GM20431 (cell line): ENCODE measurements around the gene GLRA3.
"Not testable (repeated sequence)": the region's sequence is repeated elsewhere in the genome, so short reads cannot be mapped to it uniquely, and the experiment has no call there.

ENCODE experiments used
- in situ Hi-C: fragments of 300-500 bp; cut with MseI, MboI; formaldehyde crosslinking; loops from one replicate; pipeline ENCODE4 v1.15.0; 2020; ENCODE audit warnings: low sequenced_read_pairs; ENCODE audit not compliant: unreplicated experiment

The GLRA3 gene

GRCh38 chr4:174717828-174718227 lies 111.2 kb downstream of the GLRA3 start:
- in situ Hi-C loops: loop anchor here (25.0 kb wide), 1 partner anchor 356 kb away; no protein-coding TSS in a partner anchor

GRCh38 chr4:174716986-174717770 lies 111.9 kb downstream of the GLRA3 start:
- in situ Hi-C loops: loop anchor here (25.0 kb wide), 1 partner anchor 355 kb away; no protein-coding TSS in a partner anchor

DNA sequence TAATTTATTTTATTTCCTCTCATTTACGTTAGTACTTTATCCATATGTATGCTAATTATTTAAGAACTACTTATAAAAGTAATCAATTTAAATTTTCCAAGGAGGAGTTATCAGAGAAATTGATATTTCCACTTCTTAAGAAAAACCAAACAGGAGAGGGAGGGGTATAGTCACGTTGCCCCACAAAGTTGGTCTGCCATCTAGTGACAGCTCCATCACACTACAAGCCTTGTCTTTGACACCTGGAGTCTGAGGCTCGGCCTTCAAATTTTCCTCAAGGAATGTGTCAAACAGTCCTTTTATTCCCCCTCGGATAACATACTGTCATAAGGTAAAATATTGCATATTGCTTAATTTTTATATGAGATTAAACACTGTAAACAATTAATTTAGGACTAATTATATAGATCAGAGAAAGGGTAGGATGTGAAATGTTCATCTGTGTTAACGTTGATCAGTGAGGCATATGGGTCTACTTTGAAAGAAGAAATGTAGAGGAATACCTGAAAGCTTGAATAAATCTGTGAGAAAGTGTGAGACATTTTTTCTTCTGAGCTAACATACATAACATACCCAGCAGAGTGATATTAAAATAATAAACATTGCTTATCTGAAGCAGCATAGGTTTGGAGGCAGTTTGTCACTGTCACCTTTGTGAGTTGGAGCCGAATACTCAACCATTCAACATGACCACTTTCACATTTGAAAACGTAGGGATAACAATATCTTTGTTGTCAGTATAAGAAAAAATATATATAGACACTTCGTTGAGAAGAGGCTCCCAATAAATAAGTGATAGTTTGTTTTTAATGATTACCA lies 114.4 kb downstream of the GLRA3 start:
- in situ Hi-C loops: loop anchor here (25.0 kb wide), 1 partner anchor 352 kb away; no protein-coding TSS in a partner anchor

DNA sequence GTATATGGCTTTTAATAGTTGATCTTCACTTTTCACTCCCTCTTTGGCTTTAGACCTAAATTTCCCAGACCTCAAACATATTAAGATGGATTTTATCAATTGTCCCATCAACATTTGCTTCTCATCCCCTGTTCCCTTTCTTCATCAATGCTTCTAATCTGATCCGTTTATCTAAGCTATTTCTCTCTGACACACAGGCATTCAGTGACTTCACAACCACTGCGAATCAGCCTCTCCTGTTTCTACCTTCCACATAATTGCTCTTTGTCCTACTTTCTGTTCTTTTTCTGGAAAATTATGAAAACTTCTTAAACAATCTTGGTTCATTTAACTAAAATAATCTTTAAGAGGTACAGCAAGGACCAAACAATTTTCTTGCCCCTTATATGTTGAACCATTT lies 115.2 kb downstream of the GLRA3 start:
- in situ Hi-C loops: loop anchor here (25.0 kb wide), 1 partner anchor 352 kb away; no protein-coding TSS in a partner anchor

DNA sequence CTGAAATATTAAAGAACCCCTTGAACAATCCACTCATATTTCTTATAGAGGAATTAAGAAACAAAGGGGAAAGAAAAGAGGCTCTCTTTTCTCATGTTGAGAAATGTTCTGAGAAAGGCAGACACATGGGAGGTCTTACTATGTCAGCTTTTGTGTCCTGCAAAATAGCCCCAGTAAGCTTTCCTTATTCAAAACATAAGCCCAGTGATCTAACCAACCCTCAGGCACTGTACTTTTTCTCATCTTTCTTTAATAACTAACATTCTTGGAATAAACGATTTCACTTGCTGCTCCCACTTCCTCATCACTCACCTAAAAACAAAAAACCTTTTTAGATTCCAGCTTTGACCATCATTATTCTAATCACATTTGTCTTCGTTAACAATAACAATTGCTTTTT lies 115.9 kb downstream of the GLRA3 start:
- in situ Hi-C loops: loop anchor here (25.0 kb wide), 1 partner anchor 351 kb away; no protein-coding TSS in a partner anchor

GRCh38 chr4:174709526-174709925 lies 119.5 kb downstream of the GLRA3 start:
- in situ Hi-C loops: loop anchor here (25.0 kb wide), 1 partner anchor 347 kb away; no protein-coding TSS in a partner anchor

- in situ Hi-C loops: loop anchor here (25.0 kb wide), 1 partner anchor 346 kb away; no protein-coding TSS in a partner anchor
Measured at GRCh38 chr4:174708381-174708780, 120.7 kb downstream of the GLRA3 start.

DNA sequence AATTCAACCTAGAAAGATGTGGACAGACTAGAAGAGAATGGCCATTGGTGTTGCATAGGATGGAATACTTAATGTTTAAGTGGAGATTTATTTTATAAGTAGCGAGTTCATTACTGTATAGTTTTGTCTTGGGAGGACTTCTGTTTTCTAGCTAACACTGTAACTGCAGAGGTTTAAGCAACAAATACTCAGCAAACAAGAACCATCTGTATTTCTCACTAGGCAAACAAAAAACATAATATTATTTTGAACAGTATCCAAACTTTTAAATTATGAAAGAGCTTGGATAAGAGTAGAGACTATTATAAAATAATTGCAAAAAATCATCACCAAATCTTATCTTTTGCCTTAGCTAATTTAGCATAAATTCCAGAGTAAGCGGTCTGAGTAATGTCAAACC lies 121.1 kb downstream of the GLRA3 start:
- in situ Hi-C loops: loop anchor here (25.0 kb wide), 1 partner anchor 346 kb away; no protein-coding TSS in a partner anchor

GRCh38 chr4:174707051-174707676 lies 121.9 kb downstream of the GLRA3 start:
- in situ Hi-C loops: loop anchor here (25.0 kb wide), 1 partner anchor 345 kb away; no protein-coding TSS in a partner anchor

GRCh38 chr4:174702979-174703478 lies 126.0 kb downstream of the GLRA3 start:
- in situ Hi-C loops: loop anchor here (25.0 kb wide), 1 partner anchor 341 kb away; no protein-coding TSS in a partner anchor

DNA sequence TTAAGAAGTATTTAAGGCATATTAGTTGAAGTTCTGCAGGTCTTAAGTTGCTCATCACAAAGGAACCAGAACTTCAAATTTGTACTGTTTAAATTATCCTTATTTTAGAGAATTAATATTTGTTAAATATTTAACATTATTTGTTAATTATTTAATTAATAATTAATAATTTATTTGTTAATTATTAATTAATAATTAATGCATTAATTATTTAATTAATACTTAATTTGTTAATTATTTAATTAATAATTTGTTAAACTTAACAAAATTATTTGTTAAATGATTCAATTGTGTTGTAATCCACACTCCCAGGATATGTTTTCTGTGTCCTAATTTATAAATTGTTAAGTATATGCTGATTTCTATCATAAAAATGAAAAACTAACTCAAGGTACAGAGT lies 129.4 kb downstream of the GLRA3 start:
- in situ Hi-C loops: loop anchor here (25.0 kb wide), 1 partner anchor 337 kb away; no protein-coding TSS in a partner anchor

- in situ Hi-C loops: no loop called here
Measured at GRCh38 chr4:174697896-174698295, 131.2 kb downstream of the GLRA3 start.

- in situ Hi-C loops: no loop called here
Measured at GRCh38 chr4:174697202-174697601, 131.8 kb downstream of the GLRA3 start.

GRCh38 chr4:174696657-174697056 lies 132.4 kb downstream of the GLRA3 start:
- in situ Hi-C loops: no loop called here

GRCh38 chr4:174691876-174692275 lies 137.2 kb downstream of the GLRA3 start:
- in situ Hi-C loops: not testable (repeated sequence)

- in situ Hi-C loops: no loop called here
Measured at GRCh38 chr4:174690665-174691064, 138.4 kb downstream of the GLRA3 start.

DNA sequence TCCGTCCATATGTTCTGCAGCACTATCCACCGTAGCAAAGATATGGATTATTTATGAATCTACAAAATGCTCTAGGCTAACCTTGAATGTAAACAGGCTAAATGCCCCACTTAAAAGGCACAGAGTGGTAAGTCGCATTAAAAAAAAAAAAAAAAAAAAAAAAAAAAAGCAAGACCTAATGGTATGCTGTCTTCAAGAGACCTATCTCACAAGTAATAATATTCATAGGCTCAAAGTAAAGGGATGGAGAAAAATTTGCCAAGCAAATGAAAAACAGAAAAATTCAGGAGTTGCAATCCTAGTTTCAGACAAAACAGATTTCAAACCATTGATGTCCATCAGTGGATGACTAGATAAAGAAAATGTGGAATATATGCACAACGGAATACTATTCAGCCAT lies 139.4 kb downstream of the GLRA3 start:
- in situ Hi-C loops: no loop called here

GRCh38 chr4:174686826-174687225 lies 142.2 kb downstream of the GLRA3 start:
- in situ Hi-C loops: no loop called here

GRCh38 chr4:174681723-174682300 lies 147.2 kb downstream of the GLRA3 start:
- in situ Hi-C loops: no loop called here
